Heart left ventricle (tissue), 13 donors: Measurements from ENCODE around the gene C8B.

Experiments
- CTCF ChIP-seq, 12 donors: fragments of 200-600 bp; sonication (generic) in 4 of 12; IDR thresholded peaks; one replicate each; pipeline versions ENCODE4 v1.5.0 to v1.8.0; 2018 to 2022; ENCODE audit warnings: antibody characterized with exemption in 12 of 12, mild to moderate bottlenecking in 5 of 12
- POLR2A ChIP-seq, 2 donors: fragments of 450-650 bp; IDR thresholded peaks; one replicate each; pipeline ENCODE4 v1.6.1; 2017; ENCODE audit warnings: antibody characterized with exemption in 2 of 2, mild to moderate bottlenecking in 2 of 2, moderate library complexity in 2 of 2
- donor health status: ischemic (EF 13 %, LVEDD 7.1; RV severe dilation, severe dysfunction).
- donor health status: DM: no; HTN: yes; CAD: no.
- donor health status: DM: no; HTN: no; CAD: no.
- donor health status: ischemic (EF 25% LVEDD 6.9; RV normal size, moderate dysfunction).
- donor health status: ischemic (EF 25% LVEDD 5.7; RV mildly dilated, moderate dysfunction).
- donor health status: ischemic (EF 35%, LVEDD 5.7; RV mildly dilated, moderate dysfunction).
- donor health status: nonischemic (EF 11% LVEDD 7.7; RV severe dilation, severe dysfunction).
- donor health status: DM: yes; HTN: yes; CAD: no.
- donor health status: PGD.
- donor health status: ischemic (EF 29% LVEDD 5.4; RV normal size, mild dysfunction).
- donor health status: nonischemic (EF 23%, LVEDD 6.1; RV moderate dilation, normal function).

GRCh38 chr1:56921479-56921878, 44.3 kb downstream of the C8B start:
- TF ChIP-seq CTCF (IDR thresholded peaks at IDR 0.05) (no peak), POLR2A (IDR thresholded peaks at IDR 0.05) (no peak)
